Astrocyte of the spinal cord (primary cell): ENCODE results near the gene ARL2.

Experiments used
- DNase-seq: peaks from one replicate; pipeline ENCODE4 v3.0.0; 2011; ENCODE audit warnings: low read depth, low spot score
- H3K4me3 ChIP-seq: 2 replicates; pipeline ENCODE4 v1.5.1; 2011; ENCODE audit warnings: low read depth, mild to moderate bottlenecking, low read length, moderate library complexity
- CTCF ChIP-seq: IDR thresholded peaks from 2 replicates; pipeline ENCODE4 v1.5.1; 2012; ENCODE audit warnings: low read depth, mild to moderate bottlenecking, low read length, inconsistent platforms
- in situ Hi-C: cut with HindIII; loops from 2 replicates; pipeline ENCODE4 v1.10.0; 2017; ENCODE audit warnings: low sequenced_read_pairs

The ARL2 gene

GRCh38 chr11:65013888-65014725 lies at the start of gene ARL2:
ARL2 (plus strand) TSS chr11:65014160; CDS start chr11:65014208, 48 bp downstream.
- in situ Hi-C loops = no loop called here
- H3K4me3 ChIP-seq = peak within 1 kb of the TSS; percentile 69

GRCh38 chr11:64967375-64967774 lies 46.6 kb upstream of the ARL2 start:
- in situ Hi-C loops = no loop called here
- H3K4me3 ChIP-seq = no peak overlapping the region
- TF ChIP-seq CTCF = no peak
- DNase-seq = no peak

More at GRCh38 chr11:65013888-65014725, at the start of gene ARL2:
- TF ChIP-seq CTCF = peak; percentile 67
- peak; percentile 90 for DNase-seq

GRCh38 chr11:64969209-64969608 lies 44.8 kb upstream of the ARL2 start:
- TF ChIP-seq CTCF = no peak
- in situ Hi-C loops = no loop called here
- no peak overlapping the region for H3K4me3 ChIP-seq
- DNase-seq = peak; percentile 29

DNA sequence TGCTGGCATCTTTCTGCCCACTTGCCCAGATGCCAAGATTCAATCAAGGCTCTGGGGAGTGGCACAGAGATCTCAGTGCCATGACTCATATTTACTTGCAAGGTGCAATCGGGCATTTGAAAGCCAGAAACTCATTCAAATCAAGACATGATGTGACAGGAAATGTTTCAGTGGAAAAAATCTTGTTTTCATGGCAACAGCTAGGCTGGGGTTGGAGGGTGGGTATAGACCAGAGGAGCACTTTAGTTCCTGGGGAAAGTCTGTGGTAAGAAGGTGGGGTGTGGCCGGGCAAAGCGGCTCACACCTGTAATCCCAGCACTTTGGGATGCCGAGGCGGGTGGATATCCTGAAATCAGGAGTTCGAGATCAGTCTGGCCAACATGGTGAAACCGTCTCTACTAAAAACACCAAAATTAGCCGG lies 43.2 kb upstream of the ARL2 start:
- H3K4me3 ChIP-seq = no peak overlapping the region
- in situ Hi-C loops = no loop called here
- DNase-seq = no peak
- no peak for TF ChIP-seq CTCF

GRCh38 chr11:64971421-64972233 lies 42.3 kb upstream of the ARL2 start, which contains the start of gene MAJIN:
MAJIN (minus strand) TSS chr11:64972108; CDS start chr11:64959405, 12,703 bp downstream.
- in situ Hi-C loops = no loop called here
- DNase-seq = peak; percentile 62
- peak within 1 kb of the TSS; percentile 30 for H3K4me3 ChIP-seq
- TF ChIP-seq CTCF = no peak

- TF ChIP-seq CTCF = no peak
- in situ Hi-C loops = no loop called here
These were observed 39.8 kb upstream of the ARL2 start for GRCh38 chr11:64974124-64974523.

More at GRCh38 chr11:64974124-64974523, 39.8 kb upstream of the ARL2 start:
- H3K4me3 ChIP-seq = no peak overlapping the region
- DNase-seq = no peak
